Panc1 (cell line): Measurements from ENCODE around the gene CROCC. TPM values are rescaled to one million over a fixed set of nuclear protein-coding genes. Genes with fewer than 3 reads are reported as not detected.

Experiments used
- ATAC-seq: fragments of 200-7000 bp; cut with Tn5 transposase; 2 replicates; pipeline ENCODE4 v1.9.1; 2020; ENCODE audit warnings: mild to moderate bottlenecking, moderate library complexity
- BruUV-seq: library from RNA; stranded (reverse); fragments of 400-500 nt; replicated peaks from 2 replicates; lab custom pipeline; 2021; lab: Mats Ljungman, UMichigan
- CTCF ChIA-PET: fragments of 300-600 bp; sonication (Branson Sonifier 250); formaldehyde crosslinking; loops from one replicate; lab custom pipeline; 2022; ENCODE audit warnings: antibody characterized with exemption; lab: Charles Lee
- POLR2A ChIA-PET: fragments of 300-600 bp; sonication (Branson Sonifier 250); formaldehyde crosslinking; loops from one replicate; lab custom pipeline; 2022; ENCODE audit warnings: antibody characterized with exemption; lab: Charles Lee
- DNase-seq: peaks from one replicate; pipeline ENCODE4 v3.0.0-alpha.2; 2010; ENCODE audit warnings: low read depth, low spot score
- H3K27ac ChIP-seq: 2 replicates; pipeline ENCODE4 v1.5.1; 2011; ENCODE audit warnings: mild to moderate bottlenecking, low read length, inconsistent platforms
- H3K27me3 ChIP-seq: fragments of 200-500 bp; sonication (Bioruptor generic); 2 replicates; pipeline ENCODE4 v1.6.0; 2014; ENCODE audit warnings: low read length, inconsistent platforms; ENCODE audit not compliant: control insufficient read depth, insufficient read depth
- H3K36me3 ChIP-seq: fragments of 200-500 bp; sonication (Bioruptor generic); 2 replicates; pipeline ENCODE4 v1.5.1; 2014; ENCODE audit warnings: inconsistent platforms, mild to moderate bottlenecking, low read length, moderate library complexity; ENCODE audit not compliant: control insufficient read depth, insufficient read depth
- H3K4me1 ChIP-seq: 2 replicates; pipeline ENCODE4 v1.5.1; 2011; ENCODE audit warnings: inconsistent platforms, mild to moderate bottlenecking, low read length, moderate library complexity; ENCODE audit not compliant: control insufficient read depth, insufficient read depth
- H3K4me3 ChIP-seq, 2 experiments: 2 replicates each; pipeline ENCODE4 v1.5.1; 2011 to 2012; ENCODE audit warnings: low read depth in 2 of 2, low read length in 2 of 2, mild to moderate bottlenecking in 2 of 2, inconsistent platforms in 1 of 2, moderate library complexity in 1 of 2
- H3K9me3 ChIP-seq: fragments of 200-500 bp; sonication (Bioruptor generic); 2 replicates; pipeline ENCODE4 v1.5.1; 2014; ENCODE audit warnings: low read depth, mild to moderate bottlenecking, inconsistent platforms, low read length, moderate library complexity; ENCODE audit not compliant: control insufficient read depth, insufficient read depth
- CTCF ChIP-seq: fragments of 450-650 bp; IDR thresholded peaks from 2 replicates; pipeline ENCODE4 v1.5.1; 2017; ENCODE audit warnings: mild to moderate bottlenecking
- POLR2AphosphoS5 ChIP-seq: IDR thresholded peaks from 2 replicates; pipeline ENCODE4 v1.6.1; 2012; ENCODE audit warnings: mild to moderate bottlenecking, low read depth, low read length, moderate library complexity
- REST ChIP-seq, 2 experiments: IDR thresholded peaks; 2 replicates each; pipeline ENCODE4 v1.6.1; 2011 to 2012; ENCODE audit warnings: low read depth in 2 of 2, control low read depth in 1 of 2, low read length in 1 of 2, mild to moderate bottlenecking in 1 of 2, moderate library complexity in 1 of 2; ENCODE audit not compliant: insufficient read depth in 1 of 2
- SIN3A ChIP-seq: IDR thresholded peaks from 2 replicates; pipeline ENCODE4 v1.6.1; 2012; ENCODE audit warnings: low read depth, mild to moderate bottlenecking, low read length, moderate library complexity, borderline replicate concordance; ENCODE audit not compliant: insufficient read depth
- in situ Hi-C: cut with HindIII; loops from 2 replicates; pipeline ENCODE4 v1.10.0; 2016; ENCODE audit warnings: low sequenced_read_pairs, low pct_unique_long_range_greater_than_20kb
- intact Hi-C: fragments of 100-400 bp; cut with micrococcal nuclease; formaldehyde crosslinking; loops from one replicate; pipeline ENCODE4 v1.10.0; 2022; ENCODE audit not compliant: unreplicated experiment
- total RNA-seq: library from RNA; stranded (reverse); gene quantifications from one replicate; pipeline ENCODE4 v1.2.1, GENCODE V29; 2021; ENCODE audit not compliant: unreplicated experiment

CROCC gene
- total RNA-seq, 1 experiment from 2014 or later, result 13.6 TPM

GRCh38 chr1:16977377-16977776 lies 55.6 kb downstream of the CROCC start:
- no peaks in the 10 kb centered on the region for H3K9me3 ChIP-seq
- intact Hi-C loops (no loop called here), in situ Hi-C loops (no loop called here)
- ATAC-seq, result no peak
- no peak for TF ChIP-seq SIN3A
- no peak for TF ChIP-seq CTCF
- TF ChIP-seq REST (IDR thresholded peaks at IDR 0.05; ENCODE audit: insufficient read depth in 1 of 2, low read depth in 2 of 2, low read length in 1 of 2), result no peak
- no peak for TF ChIP-seq POLR2AphosphoS5
- DNase-seq, result no peak
- H3K27ac ChIP-seq, result no peak overlapping the region
- no peak overlapping the region for H3K4me3 ChIP-seq
- POLR2A ChIA-PET, result no interaction called here
- BruUV-seq, result no TSS peak
- CTCF ChIA-PET, result no interaction called here
- H3K4me1 ChIP-seq, result 0 out of 2 replicates have a peak, but pooled peaks cover 4% of the 10 kb centered on the region
- peaks cover 3% of the 10 kb centered on the region; the same call in 1 of the 2 replicates for H3K36me3 ChIP-seq
- no peaks in the 10 kb centered on the region for H3K27me3 ChIP-seq

- no peak for DNase-seq
- H3K36me3 ChIP-seq, result peaks cover 3% of the 10 kb centered on the region; the same call in 1 of the 2 replicates
- CTCF ChIA-PET, result interaction anchor here (0.6 kb wide), 1 partner anchor 1204 kb away, joined by 15 read pairs; no protein-coding TSS in a partner anchor
- H3K27ac ChIP-seq, result no peak overlapping the region
- intact Hi-C loops (no loop called here), in situ Hi-C loops (no loop called here)
- POLR2A ChIA-PET, result interaction anchor here (0.7 kb wide), 1 partner anchor 39 kb away, joined by 5 read pairs; no protein-coding TSS in a partner anchor
- no peak overlapping the region for H3K4me3 ChIP-seq
- H3K27me3 ChIP-seq, result no peaks in the 10 kb centered on the region
- ATAC-seq, result no peak
- H3K4me1 ChIP-seq, result 0 out of 2 replicates have a peak, but pooled peaks cover 4% of the 10 kb centered on the region
- no peak for TF ChIP-seq POLR2AphosphoS5
- no peak for TF ChIP-seq CTCF
- BruUV-seq, result no TSS peak
- H3K9me3 ChIP-seq, result no peaks in the 10 kb centered on the region
Measured at GRCh38 chr1:16978139-16978538, 56.4 kb downstream of the CROCC start.
